Measurements from ENCODE around the gene SEC24D.

- TF ChIP-seq GATA2 (IDR thresholded peaks at IDR 0.05; ENCODE audit: low read depth, low read length) (no peak), GATA3 (IDR thresholded peaks at IDR 0.05; ENCODE audit: low read depth, low read length) (no peak)
These were observed 24.1 kb downstream of the SEC24D start for GRCh38 chr4:118811832-118812231.
